Islet of Langerhans (tissue), 1 donor: ENCODE data around the gene CREBL2.
"Not testable (repeated sequence)": the region's sequence is repeated elsewhere in the genome, so short reads cannot be mapped to it uniquely, and the experiment has no call there.

Source experiments
- FAIRE-seq: peaks from one replicate; lab custom pipeline; 2011; peaks lifted over from hg19 to GRCh38; lab: Jason Lieb, UNC

CREBL2 gene

GRCh38 chr12:12598864-12599263 is 12.8 kb upstream of the CREBL2 start:
- no peak for FAIRE-seq

GRCh38 chr12:12599750-12600643 is 11.7 kb upstream of the CREBL2 start:
- no peak for FAIRE-seq

GRCh38 chr12:12600659-12601058 is 11.0 kb upstream of the CREBL2 start:
- no peak for FAIRE-seq

- FAIRE-seq = no peak
These were observed 6.9 kb upstream of the CREBL2 start for GRCh38 chr12:12604740-12605139.

- FAIRE-seq = no peak
These were observed 4.7 kb upstream of the CREBL2 start for GRCh38 chr12:12606781-12607589.

- FAIRE-seq = no peak
These were observed 3.1 kb upstream of the CREBL2 start for GRCh38 chr12:12608557-12608957.

GRCh38 chr12:12609692-12610091 is 2.0 kb upstream of the CREBL2 start:
- no peak for FAIRE-seq

- FAIRE-seq = no peak
These were observed 965 bp upstream of the CREBL2 start for GRCh38 chr12:12610711-12611110.

- FAIRE-seq = no peak
These were observed 682 bp downstream of the CREBL2 start for GRCh38 chr12:12612358-12612757.

GRCh38 chr12:12613344-12613743 is 1.7 kb downstream of the CREBL2 start:
- FAIRE-seq = no peak

- no peak for FAIRE-seq
These were observed 2.7 kb downstream of the CREBL2 start for GRCh38 chr12:12614342-12614741.

GRCh38 chr12:12616512-12617310 is 5.0 kb downstream of the CREBL2 start:
- FAIRE-seq = no peak

GRCh38 chr12:12618064-12618463 is 6.4 kb downstream of the CREBL2 start:
- not testable (repeated sequence) for FAIRE-seq

- no peak for FAIRE-seq
These were observed 9.1 kb downstream of the CREBL2 start for GRCh38 chr12:12620730-12621315.

GRCh38 chr12:12622418-12622817 is 10.7 kb downstream of the CREBL2 start:
- FAIRE-seq = no peak

GRCh38 chr12:12624498-12624992 is 12.9 kb downstream of the CREBL2 start:
- no peak for FAIRE-seq

- FAIRE-seq = no peak
These were observed 14.8 kb downstream of the CREBL2 start for GRCh38 chr12:12626471-12626870.

- FAIRE-seq = no peak
These were observed 15.7 kb downstream of the CREBL2 start for GRCh38 chr12:12627308-12627827.

- no peak for FAIRE-seq
These were observed 16.3 kb downstream of the CREBL2 start for GRCh38 chr12:12628013-12628412.

GRCh38 chr12:12630850-12631249 is 19.2 kb downstream of the CREBL2 start:
- FAIRE-seq = peak; percentile 64

GRCh38 chr12:12635651-12636050 is 24.0 kb downstream of the CREBL2 start:
- FAIRE-seq = no peak

GRCh38 chr12:12636641-12637040 is 25.0 kb downstream of the CREBL2 start:
- no peak for FAIRE-seq
